ENCODE measurements around the gene WNT3A.

- TF ChIP-seq, protein P1, sequence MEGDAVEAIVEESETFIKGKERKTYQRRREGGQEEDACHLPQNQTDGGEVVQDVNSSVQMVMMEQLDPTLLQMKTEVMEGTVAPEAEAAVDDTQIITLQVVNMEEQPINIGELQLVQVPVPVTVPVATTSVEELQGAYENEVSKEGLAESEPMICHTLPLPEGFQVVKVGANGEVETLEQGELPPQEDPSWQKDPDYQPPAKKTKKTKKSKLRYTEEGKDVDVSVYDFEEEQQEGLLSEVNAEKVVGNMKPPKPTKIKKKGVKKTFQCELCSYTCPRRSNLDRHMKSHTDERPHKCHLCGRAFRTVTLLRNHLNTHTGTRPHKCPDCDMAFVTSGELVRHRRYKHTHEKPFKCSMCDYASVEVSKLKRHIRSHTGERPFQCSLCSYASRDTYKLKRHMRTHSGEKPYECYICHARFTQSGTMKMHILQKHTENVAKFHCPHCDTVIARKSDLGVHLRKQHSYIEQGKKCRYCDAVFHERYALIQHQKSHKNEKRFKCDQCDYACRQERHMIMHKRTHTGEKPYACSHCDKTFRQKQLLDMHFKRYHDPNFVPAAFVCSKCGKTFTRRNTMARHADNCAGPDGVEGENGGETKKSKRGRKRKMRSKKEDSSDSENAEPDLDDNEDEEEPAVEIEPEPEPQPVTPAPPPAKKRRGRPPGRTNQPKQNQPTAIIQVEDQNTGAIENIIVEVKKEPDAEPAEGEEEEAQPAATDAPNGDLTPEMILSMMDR (conservative IDR thresholded peaks at IDR 0.05 in 1 of 2, IDR thresholded peaks at IDR 0.05 in 1 of 2; ENCODE audit: extremely low read depth in 1 of 2, insufficient read depth in 1 of 2, low read depth in 1 of 2, low read length in 2 of 2), result no peak
- TF ChIP-seq EZH2 (IDR thresholded peaks at IDR 0.05; ENCODE audit: borderline replicate concordance, low read length), result no peak
Observed at GRCh38 chr1:227994632-227995300, 12.0 kb upstream of the WNT3A start.
